Esophagus muscularis mucosa (tissue), 4 donors: ENCODE results near the gene RHBDF2. TPM values are rescaled to one million over a fixed set of nuclear protein-coding genes. Genes with fewer than 3 reads are reported as not detected.

Experiments used
- DNase-seq: peaks from one replicate; pipeline ENCODE4 v3.0.0-alpha.2; 2017; ENCODE audit errors: extremely low spot score
- H3K27ac ChIP-seq, 4 donors: fragments of 200-600 bp; sonication (generic); replicated peaks in 1 of 4; 1 replicate in 3 of 4; 2 replicates in 1 of 4; pipeline ENCODE4 v1.5.1; 2016 to 2019; ENCODE audit warnings: mild to moderate bottlenecking in 1 of 4
- H3K27me3 ChIP-seq, 4 donors: fragments of 200-600 bp; sonication (generic); one replicate each; pipeline versions ENCODE4 v1.5.1 to v1.6.0; 2016 to 2019
- H3K36me3 ChIP-seq, 4 donors: fragments of 200-600 bp; sonication (generic); one replicate each; pipeline ENCODE4 v1.5.1; 2016 to 2019
- H3K4me1 ChIP-seq, 4 donors: fragments of 200-600 bp; sonication (generic); one replicate each; pipeline ENCODE4 v1.5.1; 2016 to 2019
- H3K4me3 ChIP-seq, 4 donors: fragments of 200-600 bp; sonication (generic); 1 replicate in 2 of 4; 2 replicates in 2 of 4; pipeline ENCODE4 v1.5.1; 2016 to 2019; ENCODE audit warnings: mild to moderate bottlenecking in 4 of 4, moderate library complexity in 1 of 4
- H3K9me3 ChIP-seq, 4 donors: fragments of 200-600 bp; sonication (generic); 1 replicate in 3 of 4; 2 replicates in 1 of 4; pipeline ENCODE4 v1.5.1; 2016 to 2019
- EP300 ChIP-seq: sonication (generic); formaldehyde crosslinking; IDR thresholded peaks from one replicate; pipeline ENCODE4 v1.6.1; 2017; ENCODE audit warnings: antibody characterized with exemption
- POLR2A ChIP-seq: fragments of 450-650 bp; IDR thresholded peaks from one replicate; pipeline ENCODE4 v1.6.1; 2017; ENCODE audit warnings: antibody characterized with exemption, moderate library complexity, mild to moderate bottlenecking, low read depth
- POLR2AphosphoS5 ChIP-seq, 2 donors: sonication (generic); formaldehyde crosslinking; IDR thresholded peaks; one replicate each; pipeline ENCODE4 v1.6.1; 2017; ENCODE audit warnings: antibody characterized with exemption in 2 of 2
- WGBS: methylation state at CpG from one replicate; pipeline ENCODE4 v1.1.5; 2018; 5-methylcytosine and 5-hydroxymethylcytosine counted together
- intact Hi-C: fragments of 100-400 bp; cut with DNase I; formaldehyde crosslinking; loops from one replicate; pipeline ENCODE4 v1.15.1; 2023
- total RNA-seq, 4 donors: library from RNA; depleted of rRNA; stranded (reverse); fragments of >200 nt; gene quantifications; one replicate each; pipeline versions ENCODE4 v1.1.0 to v1.2.1, GENCODE V29; 2016
- TF ChIP-seq, protein P1 (sequence below), 3 experiments: fragments of 200-600 bp in 2 of 3; fragments of 450-650 bp in 1 of 3; sonication (generic) in 2 of 3; IDR thresholded peaks; one replicate each; pipeline ENCODE4 v1.5.1; 2017 to 2019; ENCODE audit warnings: antibody characterized with exemption in 3 of 3, mild to moderate bottlenecking in 2 of 3, moderate library complexity in 1 of 3

The RHBDF2 gene
- total RNA-seq, 4 donors from 2014 or later, result 12.9 to 22.5 (median 15.4) TPM

- Histone ChIP-seq H3K9me3 (no peaks in the 10 kb centered on the region), H3K36me3 (peaks cover 0 to 48% (median 38%) of the 10 kb centered on the region in 4 donors), H3K4me1 (no peaks in the 10 kb centered on the region), H3K27me3 (no peaks in the 10 kb centered on the region), H3K27ac (no peak overlapping the region), H3K4me3 (no peak overlapping the region)
- TF ChIP-seq EP300, result no peak
- TF ChIP-seq POLR2A, result no peak
- TF ChIP-seq POLR2AphosphoS5 (IDR thresholded peaks at IDR 0.05), result no peak
- TF ChIP-seq, protein P1, sequence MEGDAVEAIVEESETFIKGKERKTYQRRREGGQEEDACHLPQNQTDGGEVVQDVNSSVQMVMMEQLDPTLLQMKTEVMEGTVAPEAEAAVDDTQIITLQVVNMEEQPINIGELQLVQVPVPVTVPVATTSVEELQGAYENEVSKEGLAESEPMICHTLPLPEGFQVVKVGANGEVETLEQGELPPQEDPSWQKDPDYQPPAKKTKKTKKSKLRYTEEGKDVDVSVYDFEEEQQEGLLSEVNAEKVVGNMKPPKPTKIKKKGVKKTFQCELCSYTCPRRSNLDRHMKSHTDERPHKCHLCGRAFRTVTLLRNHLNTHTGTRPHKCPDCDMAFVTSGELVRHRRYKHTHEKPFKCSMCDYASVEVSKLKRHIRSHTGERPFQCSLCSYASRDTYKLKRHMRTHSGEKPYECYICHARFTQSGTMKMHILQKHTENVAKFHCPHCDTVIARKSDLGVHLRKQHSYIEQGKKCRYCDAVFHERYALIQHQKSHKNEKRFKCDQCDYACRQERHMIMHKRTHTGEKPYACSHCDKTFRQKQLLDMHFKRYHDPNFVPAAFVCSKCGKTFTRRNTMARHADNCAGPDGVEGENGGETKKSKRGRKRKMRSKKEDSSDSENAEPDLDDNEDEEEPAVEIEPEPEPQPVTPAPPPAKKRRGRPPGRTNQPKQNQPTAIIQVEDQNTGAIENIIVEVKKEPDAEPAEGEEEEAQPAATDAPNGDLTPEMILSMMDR (IDR thresholded peaks at IDR 0.05), result no peak
- no peak for DNase-seq
- intact Hi-C loops, result no loop called here
- WGBS, result 98% methylated on average over 22 of the region's 35 CpGs
Measured at GRCh38 chr17:76471498-76472257, 29.5 kb downstream of the RHBDF2 start.

DNA sequence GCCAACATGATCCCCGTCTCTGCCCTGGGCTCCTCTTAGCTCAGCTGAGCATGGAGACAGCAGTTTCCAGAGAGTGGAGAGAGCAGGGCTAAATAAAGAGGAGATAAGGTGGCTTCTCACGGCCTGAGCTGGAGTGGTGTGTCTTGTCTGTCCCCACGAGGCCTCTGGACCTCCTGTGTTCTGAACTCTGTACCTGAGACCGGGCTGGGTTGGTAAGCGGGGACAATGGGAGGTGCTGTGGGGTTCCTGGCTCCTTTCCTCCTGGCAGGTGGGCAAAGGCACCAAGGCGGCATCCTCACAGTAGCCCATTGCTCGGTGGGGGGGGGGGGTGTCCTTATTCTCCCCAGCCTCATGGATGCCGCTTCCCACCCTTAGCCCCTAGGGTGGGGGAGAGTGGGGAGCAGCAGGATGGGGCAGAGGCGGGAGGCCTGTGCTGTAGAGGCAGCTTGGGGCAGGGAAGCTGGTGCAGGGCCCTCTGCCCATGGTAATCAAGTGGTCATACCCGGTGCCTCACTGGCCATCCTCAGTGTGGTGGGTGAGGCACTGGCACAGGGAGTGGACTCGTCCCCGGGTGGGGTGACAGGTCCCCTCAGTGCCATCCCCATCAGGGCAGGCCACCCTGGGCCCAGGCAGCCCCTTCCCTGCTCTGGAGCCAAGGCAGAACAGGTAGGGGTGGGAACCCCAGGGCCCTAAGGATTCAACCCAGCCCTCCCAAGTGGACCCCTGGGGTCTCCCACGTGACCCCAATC lies 31.1 kb downstream of the RHBDF2 start:
- TF ChIP-seq, protein P1 (IDR thresholded peaks at IDR 0.05), result no peak
- no peak for TF ChIP-seq EP300
- no peak for TF ChIP-seq POLR2A
- no peak for TF ChIP-seq POLR2AphosphoS5 (IDR thresholded peaks at IDR 0.05)
- Histone ChIP-seq H3K27ac (no peak overlapping the region), H3K4me1 (peaks cover 4 to 7% (median 5%) of the 10 kb centered on the region in 4 donors), H3K27me3 (no peaks in the 10 kb centered on the region), H3K9me3 (no peaks in the 10 kb centered on the region), H3K4me3 (no peak overlapping the region), H3K36me3 (peaks cover 0 to 42% (median 36%) of the 10 kb centered on the region in 4 donors)
- WGBS, result 92% methylated on average over 8 of the region's 13 CpGs
- intact Hi-C loops, result no loop called here
- DNase-seq, result no peak

- Histone ChIP-seq H3K36me3 (peaks cover 0 to 36% (median 31%) of the 10 kb centered on the region in 4 donors), H3K4me1 (peaks cover 4 to 7% (median 5%) of the 10 kb centered on the region in 4 donors), H3K4me3 (no peak overlapping the region), H3K27ac (no peak overlapping the region), H3K9me3 (no peaks in the 10 kb centered on the region), H3K27me3 (no peaks in the 10 kb centered on the region)
- no peak for TF ChIP-seq EP300
- TF ChIP-seq POLR2A, result no peak
- no peak for TF ChIP-seq POLR2AphosphoS5 (IDR thresholded peaks at IDR 0.05)
- TF ChIP-seq, protein P1 (IDR thresholded peaks at IDR 0.05), result no peak
- 90% methylated on average over 14 of the region's 38 CpGs for WGBS
- intact Hi-C loops, result no loop called here
- no peak for DNase-seq
Measured at GRCh38 chr17:76469076-76469990, 31.9 kb downstream of the RHBDF2 start.

- Histone ChIP-seq H3K4me3 (no peak overlapping the region), H3K4me1 (peaks cover 4 to 7% (median 5%) of the 10 kb centered on the region in 4 donors), H3K36me3 (peaks cover 0 to 29% (median 27%) of the 10 kb centered on the region in 4 donors), H3K27me3 (no peaks in the 10 kb centered on the region), H3K9me3 (no peaks in the 10 kb centered on the region), H3K27ac (no peak overlapping the region)
- no peak for DNase-seq
- intact Hi-C loops, result no loop called here
- no peak for TF ChIP-seq POLR2AphosphoS5 (IDR thresholded peaks at IDR 0.05)
- TF ChIP-seq EP300, result no peak
- TF ChIP-seq, protein P1 (IDR thresholded peaks at IDR 0.05), result no peak
- no peak for TF ChIP-seq POLR2A
- 80% methylated on average over 1 of the region's 14 CpGs for WGBS
Measured at GRCh38 chr17:76468634-76469010, 32.6 kb downstream of the RHBDF2 start.
